CD4-positive, alpha-beta T cell treated with Interleukin-15 for 1 hour (primary cell): Measurements from ENCODE around the gene CDH6.

Source experiments
- DNase-seq: peaks from one replicate; pipeline ENCODE4 v3.0.0-alpha.2; 2020

The CDH6 gene

DNA sequence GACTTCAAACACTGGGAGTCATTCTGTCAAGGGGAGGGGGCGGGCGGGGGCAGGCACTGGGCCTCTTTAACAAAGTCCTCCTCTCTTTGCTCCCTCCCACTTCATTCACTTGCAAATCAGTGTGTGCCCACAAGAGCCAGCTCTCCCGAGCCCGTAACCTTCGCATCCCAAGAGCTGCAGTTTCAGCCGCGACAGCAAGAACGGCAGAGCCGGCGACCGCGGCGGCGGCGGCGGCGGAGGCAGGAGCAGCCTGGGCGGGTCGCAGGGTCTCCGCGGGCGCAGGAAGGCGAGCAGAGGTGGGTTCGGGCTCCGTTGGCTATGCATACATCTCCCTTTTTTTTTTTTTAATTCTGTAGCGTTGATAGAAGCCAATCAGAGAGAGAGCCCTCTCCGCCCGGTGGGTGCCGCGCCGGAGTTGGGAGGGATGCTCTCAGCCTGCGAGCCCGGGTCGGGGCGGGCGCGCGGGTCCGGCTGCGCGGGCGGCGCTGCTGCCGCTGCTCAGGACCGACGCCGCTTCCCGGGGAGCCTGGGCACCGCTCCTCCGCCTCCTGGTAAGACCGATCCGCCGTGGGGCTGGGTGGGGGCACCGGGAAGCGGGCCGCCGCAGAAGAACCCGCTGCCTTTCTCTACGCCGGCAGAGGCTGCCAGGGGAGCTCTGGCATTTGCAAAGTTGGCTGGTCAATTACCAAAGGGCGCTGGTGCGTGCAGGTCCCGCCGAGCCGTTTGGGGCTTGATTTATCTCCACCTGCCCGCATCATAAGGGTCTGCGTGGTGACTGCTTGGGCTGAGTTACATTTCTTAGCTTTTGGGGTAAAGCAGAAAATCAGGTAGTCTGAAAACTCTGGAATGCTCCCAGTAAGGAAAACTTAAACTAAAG lies at the start of gene CDH6:
Gene CDH6 (plus strand): TSS at position 96 of the 877 bp plus-strand sequence. CDS start 73,788 bp downstream, outside the sequence.
- DNase-seq, result no peak

GRCh38 chr5:31144364-31144763 lies 49.1 kb upstream of the CDH6 start:
- no peak for DNase-seq

- DNase-seq, result no peak
These were observed 44.5 kb upstream of the CDH6 start for GRCh38 chr5:31148959-31149475.

GRCh38 chr5:31153521-31153920 lies 40.0 kb upstream of the CDH6 start:
- DNase-seq, result no peak

GRCh38 chr5:31156631-31157160 lies 36.8 kb upstream of the CDH6 start:
- no peak for DNase-seq

GRCh38 chr5:31157720-31158119 lies 35.8 kb upstream of the CDH6 start:
- DNase-seq, result no peak

DNA sequence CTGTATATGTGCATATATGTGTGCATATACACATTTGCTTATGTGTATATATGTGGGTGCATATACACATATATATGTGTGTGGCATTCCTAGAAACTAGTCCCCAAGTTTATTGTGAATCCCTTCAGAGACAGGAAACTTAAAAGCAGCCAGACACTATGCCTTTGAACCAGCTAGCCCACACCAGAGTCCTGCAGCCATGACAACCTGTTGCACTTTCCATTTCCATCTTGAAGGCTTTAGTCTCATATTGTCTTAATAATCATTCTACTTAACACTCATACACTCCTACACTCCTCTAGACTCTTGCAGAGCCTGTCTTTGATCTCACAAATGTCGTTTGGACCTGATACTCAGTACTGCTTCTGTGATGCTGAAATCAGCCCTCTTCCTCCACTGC lies 34.8 kb upstream of the CDH6 start:
- DNase-seq, result no peak

- no peak for DNase-seq
These were observed 31.7 kb upstream of the CDH6 start for GRCh38 chr5:31161781-31162181.

GRCh38 chr5:31165729-31166128 lies 27.8 kb upstream of the CDH6 start:
- DNase-seq, result no peak

GRCh38 chr5:31169379-31169778 lies 24.1 kb upstream of the CDH6 start:
- no peak for DNase-seq

DNA sequence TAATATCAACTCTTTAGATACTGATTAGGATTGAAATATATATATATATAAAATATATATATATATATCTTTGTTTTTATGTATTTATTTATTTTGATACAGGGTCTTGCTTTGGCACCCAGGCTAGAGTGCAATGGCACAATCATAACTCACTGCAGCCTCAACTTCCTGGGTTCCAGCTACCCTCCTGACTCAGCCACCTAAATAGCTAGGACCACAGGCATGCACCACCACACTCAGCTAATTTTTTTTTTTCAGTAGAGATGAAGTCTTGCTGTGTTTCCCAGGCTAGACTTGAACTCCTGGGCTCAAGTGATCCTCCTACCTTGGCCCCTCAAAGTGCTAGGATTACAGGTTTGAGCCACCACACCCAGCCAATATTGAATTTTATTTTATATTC lies 20.6 kb upstream of the CDH6 start:
- no peak for DNase-seq

DNA sequence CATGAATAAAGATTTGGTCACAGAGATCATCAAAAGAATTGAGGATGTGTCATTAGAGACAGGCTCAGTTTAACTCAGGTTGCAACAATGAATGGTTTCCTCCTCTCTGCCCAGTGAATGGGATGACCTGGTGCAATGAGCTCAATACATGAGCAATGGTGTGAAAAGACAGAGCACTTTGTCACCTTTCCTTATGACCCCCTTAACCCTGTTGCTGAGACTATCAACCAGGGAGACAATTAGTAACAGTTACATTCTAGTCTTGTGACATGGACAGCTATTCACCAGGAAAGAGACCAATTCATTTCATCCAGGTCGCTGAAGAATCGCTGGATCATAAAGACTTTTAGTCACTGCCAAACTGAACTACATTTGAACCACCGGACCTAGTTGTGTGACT lies 19.9 kb upstream of the CDH6 start:
- DNase-seq, result no peak

- DNase-seq, result no peak
These were observed 12.0 kb upstream of the CDH6 start for GRCh38 chr5:31181376-31181987.

GRCh38 chr5:31182136-31182535 lies 11.3 kb upstream of the CDH6 start:
- DNase-seq, result no peak

GRCh38 chr5:31185951-31186350 lies 7.5 kb upstream of the CDH6 start:
- no peak for DNase-seq

- no peak for DNase-seq
These were observed 6.7 kb upstream of the CDH6 start for GRCh38 chr5:31186672-31187267.

DNA sequence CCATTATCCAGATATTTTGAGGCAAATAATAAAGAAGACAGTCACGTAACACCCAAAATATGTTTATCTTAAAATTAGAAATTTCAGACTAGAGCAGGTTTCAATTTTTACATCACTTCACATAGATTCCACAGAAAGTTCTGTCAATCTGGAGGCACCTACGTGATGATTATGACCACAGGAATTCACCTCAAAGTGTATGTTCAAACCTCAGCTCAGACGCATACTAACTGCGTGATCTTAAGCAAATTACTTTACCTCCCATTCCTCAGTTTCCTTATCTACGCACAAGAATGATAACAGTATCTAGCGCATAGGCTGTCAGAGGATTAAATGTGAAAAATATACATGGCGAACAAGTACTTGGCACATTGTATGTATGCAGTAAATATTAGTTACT lies 5.9 kb upstream of the CDH6 start:
- DNase-seq, result no peak

DNA sequence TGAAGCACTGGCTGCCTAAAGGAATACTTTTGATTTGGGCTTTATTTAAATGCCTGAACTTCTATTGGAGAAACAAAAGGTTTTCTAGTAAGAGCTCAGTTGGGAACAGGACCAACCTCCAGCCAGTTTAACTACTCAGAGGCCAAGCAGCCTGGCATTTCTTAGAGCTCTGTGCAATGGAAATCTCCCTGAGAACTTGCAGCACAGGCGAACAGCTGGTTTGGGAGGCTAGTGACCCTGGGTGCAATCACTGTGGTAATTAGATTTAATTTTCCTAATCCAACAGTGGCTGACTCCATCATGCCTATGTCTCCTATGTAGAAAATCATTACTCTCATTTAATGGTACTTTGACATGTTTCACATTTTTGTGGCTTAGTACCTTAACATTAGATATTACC lies 1.0 kb upstream of the CDH6 start:
- DNase-seq, result no peak

DNA sequence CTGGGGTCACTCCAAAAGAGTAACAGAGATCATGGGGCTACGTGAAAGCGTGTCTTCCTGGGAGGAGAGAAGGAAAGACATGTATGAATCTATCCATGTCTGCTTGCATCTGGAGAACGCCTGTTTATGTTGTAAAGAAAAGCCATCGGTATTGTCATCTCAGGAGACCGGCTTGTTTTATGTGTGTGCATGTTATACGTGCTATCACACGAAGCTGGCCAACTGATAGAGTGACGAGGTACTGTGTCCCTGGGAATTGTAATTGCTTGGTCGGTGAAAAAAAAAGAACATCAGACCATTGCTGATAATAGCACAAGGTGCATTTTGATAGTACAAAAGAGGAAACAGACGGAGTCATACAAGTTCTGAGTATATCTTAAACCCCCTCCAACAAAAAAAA lies 370 bp upstream of the CDH6 start:
- DNase-seq, result no peak

DNA sequence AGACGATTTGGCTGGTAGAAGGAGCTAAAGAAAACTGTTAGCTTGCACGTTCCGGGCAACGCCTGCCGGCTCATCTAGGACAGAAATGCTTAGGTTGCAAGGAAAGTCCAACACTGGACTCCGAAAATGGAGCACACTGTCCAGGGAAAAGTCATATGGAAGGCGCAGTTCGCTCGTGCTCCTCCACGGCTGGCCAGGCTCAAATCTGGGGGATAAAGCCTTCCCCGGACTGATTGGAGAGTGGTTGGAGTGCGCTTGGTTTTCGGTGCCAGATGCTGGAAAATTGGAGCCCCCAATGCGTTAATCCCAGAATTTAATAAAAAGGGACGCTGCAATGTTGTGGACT lies 955 bp downstream of the CDH6 start:
- DNase-seq, result no peak

DNA sequence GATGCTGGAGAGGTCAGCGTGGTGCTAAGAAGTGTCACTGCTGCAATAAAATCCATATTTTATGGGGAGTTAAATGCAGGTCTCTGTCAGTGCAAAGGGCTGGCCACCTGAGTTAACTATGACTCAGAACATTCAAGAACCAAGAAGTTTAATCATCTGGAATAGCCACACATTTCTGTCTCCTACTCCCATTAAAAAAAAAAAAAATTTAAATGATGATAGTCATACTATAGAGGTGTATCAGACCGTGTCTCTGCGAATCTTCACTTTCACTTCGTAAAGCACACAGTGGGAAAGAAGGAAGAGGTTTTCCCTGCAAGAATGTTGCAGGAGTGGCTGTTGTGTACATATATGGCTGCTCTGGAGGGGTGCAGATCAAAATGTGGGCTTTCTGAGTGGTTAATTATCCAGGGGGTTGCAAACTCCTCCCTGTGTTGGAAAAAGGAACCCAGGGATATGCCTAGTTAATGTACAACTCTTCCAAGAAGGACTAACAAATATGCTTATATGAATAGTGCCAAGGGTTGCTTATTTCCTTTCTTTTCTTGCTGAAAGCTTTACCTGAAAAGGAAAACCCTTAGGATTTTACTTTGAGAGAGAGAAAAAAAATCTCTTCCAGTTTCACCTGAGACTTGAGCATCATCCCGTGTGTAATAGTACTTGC lies 1.5 kb downstream of the CDH6 start:
- no peak for DNase-seq

DNA sequence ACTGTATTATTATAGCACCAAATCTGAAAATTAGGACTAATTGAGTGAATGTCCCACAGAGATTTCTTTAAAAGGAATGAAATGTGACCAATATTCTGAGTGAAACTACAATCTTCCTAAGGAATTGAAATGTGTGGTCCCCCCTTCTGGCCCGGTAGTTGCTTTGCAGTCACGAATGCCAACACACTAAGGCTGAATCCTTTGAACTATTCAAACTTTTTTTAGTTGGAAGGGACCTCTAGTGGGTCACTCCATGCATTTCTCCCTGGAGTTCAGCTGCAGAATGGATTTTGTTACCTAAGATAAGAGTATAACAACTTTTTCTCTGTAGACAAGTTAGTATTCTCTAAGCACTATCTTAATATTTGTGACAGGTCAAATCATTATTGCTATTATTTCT lies 2.8 kb downstream of the CDH6 start:
- no peak for DNase-seq

GRCh38 chr5:31197183-31197582 lies 3.7 kb downstream of the CDH6 start:
- no peak for DNase-seq
